Gastrocnemius medialis (tissue), 4 donors: ENCODE data around the gene PDIA4.

Source experiments
- CTCF ChIP-seq, 5 experiments: fragments of 450-650 bp in 3 of 5; fragments of 200-600 bp in 2 of 5; sonication (generic) in 2 of 5; IDR thresholded peaks in 4 of 5; conservative IDR thresholded peaks in 1 of 5; 1 replicate in 4 of 5; 2 replicates in 1 of 5; pipeline ENCODE4 v1.5.1; 2016 to 2019; ENCODE audit warnings: antibody characterized with exemption in 5 of 5, mild to moderate bottlenecking in 3 of 5, moderate library complexity in 3 of 5
- POLR2A ChIP-seq, 2 donors: fragments of 450-650 bp; IDR thresholded peaks; one replicate each; pipeline ENCODE4 v1.6.1; 2017; ENCODE audit warnings: antibody characterized with exemption in 2 of 2, mild to moderate bottlenecking in 2 of 2, moderate library complexity in 2 of 2

DNA sequence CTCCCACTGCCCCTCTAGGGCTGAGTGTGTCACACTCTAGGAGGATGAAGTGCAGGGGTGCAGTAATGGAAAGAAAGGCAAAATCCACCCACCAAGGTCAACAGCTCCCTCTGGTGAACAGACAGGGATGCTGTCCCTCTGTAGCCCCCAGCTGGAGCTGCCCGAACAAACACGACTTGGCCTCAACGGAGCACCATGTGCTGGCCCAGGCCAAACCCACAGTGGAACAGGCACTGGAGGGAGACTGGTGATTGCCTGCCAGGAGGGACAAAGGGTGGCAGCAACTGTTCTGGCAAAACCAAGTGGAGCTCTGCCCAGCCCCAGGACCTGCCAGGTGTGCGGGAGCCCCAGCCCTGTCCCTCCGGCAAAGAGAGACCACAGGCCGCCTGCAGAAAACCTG, 20.7 kb downstream of the PDIA4 start:
- TF ChIP-seq POLR2A (IDR thresholded peaks at IDR 0.05) = no peak
- no peak for TF ChIP-seq CTCF (IDR thresholded peaks at IDR 0.05 in 4 of 5, conservative IDR thresholded peaks at IDR 0.05 in 1 of 5)
